GM23248 (cell line): ENCODE measurements around the gene FBP1. TPM values are rescaled to one million over a fixed set of nuclear protein-coding genes. Genes with fewer than 3 reads are reported as not detected.

ENCODE experiments used
- DNase-seq: peaks from one replicate; pipeline ENCODE4 v3.0.0-alpha.2; 2015
- H2AFZ ChIP-seq: fragments of 200-600 bp; sonication (generic); 2 replicates; pipeline ENCODE4 v1.6.1; 2016; ENCODE audit warnings: antibody characterized with exemption
- H3F3A ChIP-seq: fragments of 200-600 bp; sonication (generic); 2 replicates; pipeline ENCODE4 v1.6.1; 2016; ENCODE audit warnings: mild to moderate bottlenecking, antibody characterized with exemption, mixed run types; ENCODE audit not compliant: insufficient read depth
- H3K27ac ChIP-seq: fragments of 200-600 bp; sonication (generic); 2 replicates; pipeline ENCODE4 v1.5.1; 2016; ENCODE audit warnings: mild to moderate bottlenecking
- H3K27me3 ChIP-seq: fragments of 200-600 bp; sonication (generic); replicated peaks from 2 replicates; pipeline ENCODE4 v1.6.1; 2016; ENCODE audit warnings: mild to moderate bottlenecking; ENCODE audit not compliant: insufficient read depth
- H3K36me3 ChIP-seq: fragments of 200-600 bp; sonication (generic); 2 replicates; pipeline ENCODE4 v1.6.1; 2016; ENCODE audit warnings: low read depth, mild to moderate bottlenecking
- H3K4me1 ChIP-seq: fragments of 200-600 bp; sonication (generic); 2 replicates; pipeline ENCODE4 v1.6.1; 2016; ENCODE audit warnings: mild to moderate bottlenecking; ENCODE audit not compliant: insufficient read depth
- H3K4me2 ChIP-seq: fragments of 200-600 bp; sonication (generic); one replicate; pipeline ENCODE4 v1.6.1; 2016; ENCODE audit warnings: mild to moderate bottlenecking; ENCODE audit not compliant: unreplicated experiment
- H3K4me3 ChIP-seq: fragments of 200-600 bp; sonication (generic); 2 replicates; pipeline ENCODE4 v1.5.1; 2016; ENCODE audit warnings: mild to moderate bottlenecking
- H3K79me2 ChIP-seq: fragments of 200-600 bp; sonication (generic); 2 replicates; pipeline ENCODE4 v1.6.1; 2016; ENCODE audit warnings: mild to moderate bottlenecking; ENCODE audit not compliant: insufficient read depth
- H3K9ac ChIP-seq: fragments of 200-600 bp; sonication (generic); 2 replicates; pipeline ENCODE4 v1.6.1; 2016; ENCODE audit warnings: mild to moderate bottlenecking
- H3K9me2 ChIP-seq: fragments of 200-600 bp; sonication (generic); 2 replicates; pipeline ENCODE4 v1.6.1; 2016; ENCODE audit warnings: mixed run types, mild to moderate bottlenecking, moderate library complexity; ENCODE audit not compliant: insufficient read depth
- H3K9me3 ChIP-seq: fragments of 200-600 bp; sonication (generic); one replicate; pipeline ENCODE4 v1.6.1; 2017; ENCODE audit warnings: low read depth
- H4K20me1 ChIP-seq: fragments of 200-600 bp; sonication (generic); 2 replicates; pipeline ENCODE4 v1.6.0; 2016; ENCODE audit not compliant: insufficient read depth
- EZH2 ChIP-seq: fragments of 200-600 bp; sonication (generic); IDR thresholded peaks from 2 replicates; pipeline ENCODE4 v1.6.1; 2018; ENCODE audit warnings: antibody characterized with exemption, mild to moderate bottlenecking; ENCODE audit not compliant: insufficient read depth, poor library complexity, severe bottlenecking
- EZH2phosphoT487 ChIP-seq: fragments of 200-600 bp; sonication (generic); IDR thresholded peaks from 2 replicates; pipeline ENCODE4 v1.6.1; 2018; ENCODE audit warnings: antibody characterized with exemption, moderate library complexity, mild to moderate bottlenecking, low read depth; ENCODE audit not compliant: insufficient read depth
- WGBS, 2 experiments: methylation state at CpG; one replicate each; pipeline ENCODE4 v1.1.6; 2015 to 2017; ENCODE audit warnings: low lambda C conversion rate in 2 of 2, low coverage in 1 of 2; ENCODE audit errors: missing lambda C conversion rate in 2 of 2; 5-methylcytosine and 5-hydroxymethylcytosine counted together
- in situ Hi-C: fragments of 300-500 bp; cut with MboI; formaldehyde crosslinking; loops from 2 replicates; pipeline ENCODE4 v1.15.0; 2020
- polyA plus RNA-seq: library from polyadenylated mRNA; unstranded; fragments of >200 nt; fragmentation: Nextera tagmentation; extraction: Ambion mirVana; gene quantifications from 2 replicates; pipeline ENCODE4 v1.2.1, GENCODE V29; 2016
- total RNA-seq: library from RNA; depleted of rRNA; stranded (reverse); fragments of >200 nt; shearing (Covaris generic); gene quantifications from 2 replicates; pipeline ENCODE4 v1.2.3, GENCODE V29; 2014

Gene FBP1
- total and polyA plus RNA-seq, 2 experiments from 2014 or later = not detected

GRCh38 chr9:94622087-94622800 is 17.1 kb downstream of the FBP1 start:
- H3K36me3 ChIP-seq = no peaks in the 10 kb centered on the region
- no peak overlapping the region for H3K4me2 ChIP-seq
- H3K4me3 ChIP-seq = no peak overlapping the region
- no peak overlapping the region for H3K27ac ChIP-seq
- no peaks in the 10 kb centered on the region for H3K9me3 ChIP-seq
- in situ Hi-C loops = no loop called here
- no peaks in the 10 kb centered on the region for H3K79me2 ChIP-seq
- TF ChIP-seq EZH2 = no peak
- no peak for TF ChIP-seq EZH2phosphoT487
- H3K9ac ChIP-seq = no peak overlapping the region
- no peaks in the 10 kb centered on the region for H3K4me1 ChIP-seq
- DNase-seq = no peak
- no peaks in the 10 kb centered on the region for H3F3A ChIP-seq
- no peak overlapping the region for H2AFZ ChIP-seq
- H3K27me3 ChIP-seq = peaks cover 8% of the 10 kb centered on the region; the same call in 1 of the 2 replicates
- WGBS, 2 experiments = 71 to 77% methylated on average over 19 of the region's 19 CpGs
- no peaks in the 10 kb centered on the region for H3K9me2 ChIP-seq
- no peaks in the 10 kb centered on the region for H4K20me1 ChIP-seq

- Histone ChIP-seq H3K9me3 (no peaks in the 10 kb centered on the region), H3K27ac (no peak overlapping the region), H3F3A (no peaks in the 10 kb centered on the region), H2AFZ (no peak overlapping the region), H3K36me3 (no peaks in the 10 kb centered on the region), H3K4me3 (no peak overlapping the region), H3K9ac (no peak overlapping the region), H3K4me1 (no peaks in the 10 kb centered on the region), H3K9me2 (no peaks in the 10 kb centered on the region), H4K20me1 (no peaks in the 10 kb centered on the region), H3K79me2 (no peaks in the 10 kb centered on the region), H3K4me2 (no peak overlapping the region), H3K27me3 (peaks cover 8% of the 10 kb centered on the region; the same call in 1 of the 2 replicates)
- TF ChIP-seq EZH2phosphoT487 = no peak
- no peak for DNase-seq
- in situ Hi-C loops = no loop called here
- 14 to 15% methylated on average over 4 of the region's 4 CpGs for WGBS, 2 experiments
Measured at GRCh38 chr9:94619026-94619425, 20.3 kb downstream of the FBP1 start.

- no peak for DNase-seq
- TF ChIP-seq EZH2 = no peak
- no peak for TF ChIP-seq EZH2phosphoT487
- H3K4me2 ChIP-seq = no peak overlapping the region
- H3K79me2 ChIP-seq = no peaks in the 10 kb centered on the region
- no peaks in the 10 kb centered on the region for H3K36me3 ChIP-seq
- no peaks in the 10 kb centered on the region for H4K20me1 ChIP-seq
- no peak overlapping the region for H3K27ac ChIP-seq
- no peaks in the 10 kb centered on the region for H3K4me1 ChIP-seq
- H3F3A ChIP-seq = no peaks in the 10 kb centered on the region
- no peak overlapping the region for H2AFZ ChIP-seq
- in situ Hi-C loops = no loop called here
- no peak overlapping the region for H3K4me3 ChIP-seq
- H3K9me2 ChIP-seq = no peaks in the 10 kb centered on the region
- no peaks in the 10 kb centered on the region for H3K9me3 ChIP-seq
- H3K27me3 ChIP-seq = peaks cover 36% of the 10 kb centered on the region
- no peak overlapping the region for H3K9ac ChIP-seq
- WGBS, 2 experiments = 50 to 58% methylated on average over 3 of the region's 3 CpGs
Measured at GRCh38 chr9:94613003-94613402, 26.3 kb downstream of the FBP1 start.

DNA sequence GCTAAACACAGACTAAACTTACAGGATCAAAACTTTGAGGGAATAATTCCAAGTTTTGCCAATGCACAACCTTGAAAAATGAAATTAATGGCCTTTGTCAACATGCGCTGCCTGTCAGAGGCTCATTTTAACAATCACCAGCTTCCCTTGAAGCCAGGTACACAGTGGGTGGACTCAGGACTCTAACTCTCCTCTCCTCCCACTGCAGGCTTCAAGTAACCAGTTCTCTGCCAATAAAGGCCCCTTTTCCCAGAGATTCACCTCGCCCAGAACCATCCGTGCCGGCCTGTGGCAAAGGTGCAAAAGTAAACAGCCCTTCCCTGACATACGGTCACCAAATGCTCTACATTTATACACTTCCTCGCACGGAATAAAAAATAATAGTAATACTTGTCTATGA is 27.2 kb downstream of the FBP1 start:
- H3K4me3 ChIP-seq = no peak overlapping the region
- WGBS, 2 experiments = 56 to 57% methylated on average over 7 of the region's 7 CpGs
- in situ Hi-C loops = no loop called here

More for the DNA sequence above, 27.2 kb downstream of the FBP1 start:
- DNase-seq = no peak
- Histone ChIP-seq H3K27me3 (peaks cover 40% of the 10 kb centered on the region), H2AFZ (no peak overlapping the region), H4K20me1 (no peaks in the 10 kb centered on the region), H3K4me2 (no peak overlapping the region), H3K9ac (no peak overlapping the region), H3K27ac (no peak overlapping the region), H3K79me2 (no peaks in the 10 kb centered on the region), H3K9me2 (no peaks in the 10 kb centered on the region), H3K9me3 (no peaks in the 10 kb centered on the region), H3K4me1 (no peaks in the 10 kb centered on the region), H3F3A (no peaks in the 10 kb centered on the region), H3K36me3 (no peaks in the 10 kb centered on the region)
- no peak for TF ChIP-seq EZH2
- no peak for TF ChIP-seq EZH2phosphoT487
